Measurements from ENCODE around the gene SAPCD2.

The SAPCD2 gene

DNA sequence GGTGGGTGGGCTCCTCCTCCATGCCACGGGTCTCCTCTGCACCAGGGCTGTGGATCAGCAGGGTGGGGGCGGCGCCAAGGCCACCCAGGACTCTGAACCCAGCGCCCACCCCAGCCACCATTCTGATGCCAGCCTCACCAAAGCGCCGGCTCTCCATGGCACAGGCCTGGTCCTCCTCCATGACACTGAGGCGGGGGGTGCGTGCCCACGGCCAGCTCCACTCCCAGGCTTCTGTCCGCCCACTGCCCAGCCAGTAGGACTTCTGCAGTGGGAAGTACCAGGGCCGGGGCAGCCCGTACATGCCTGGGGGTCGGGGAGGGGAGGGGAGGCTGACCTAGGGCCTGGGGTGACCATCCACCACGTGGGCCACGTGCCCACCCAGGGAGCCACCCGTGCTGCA, 53.9 kb downstream of the SAPCD2 start:
- Histone ChIP-seq H3K36me3 (ENCODE audit: control insufficient read depth, insufficient read depth, low read length) (no peaks in the 10 kb centered on the region), H3K27me3 (ENCODE audit: control insufficient read depth, insufficient read depth, low read length) (no peaks in the 10 kb centered on the region), H3K9me3 (ENCODE audit: control insufficient read depth, low read length) (no peaks in the 10 kb centered on the region), H3K4me1 (ENCODE audit: control insufficient read depth, insufficient read depth, low read length) (peaks cover 1% of the 10 kb centered on the region), H3K9ac (ENCODE audit: low read length) (no peak overlapping the region), H3K4me3 (ENCODE audit: low read length) (no peak overlapping the region)

DNA sequence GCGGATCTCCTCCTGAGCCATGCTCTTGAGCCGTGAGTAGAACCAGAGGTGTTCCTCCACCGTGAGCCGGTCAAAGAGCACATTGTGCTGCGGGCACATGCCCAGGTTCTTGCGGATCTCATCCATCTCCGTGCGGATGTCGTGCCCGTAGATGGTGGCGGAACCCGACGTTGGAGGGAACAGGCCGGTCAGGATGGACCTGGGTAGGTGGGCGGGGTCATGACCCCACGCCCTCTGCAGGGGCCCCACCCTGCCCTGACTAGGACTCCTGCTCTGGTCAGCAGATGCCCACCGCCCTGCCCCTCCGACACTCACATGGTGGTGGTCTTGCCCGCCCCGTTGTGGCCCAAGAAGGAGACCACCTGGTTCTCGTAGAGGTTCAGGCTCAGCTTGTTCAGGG, 54.4 kb downstream of the SAPCD2 start:
- H3K36me3 ChIP-seq (ENCODE audit: control insufficient read depth, insufficient read depth, low read length) = no peaks in the 10 kb centered on the region
- H3K9ac ChIP-seq (ENCODE audit: low read length) = no peak overlapping the region

DNA sequence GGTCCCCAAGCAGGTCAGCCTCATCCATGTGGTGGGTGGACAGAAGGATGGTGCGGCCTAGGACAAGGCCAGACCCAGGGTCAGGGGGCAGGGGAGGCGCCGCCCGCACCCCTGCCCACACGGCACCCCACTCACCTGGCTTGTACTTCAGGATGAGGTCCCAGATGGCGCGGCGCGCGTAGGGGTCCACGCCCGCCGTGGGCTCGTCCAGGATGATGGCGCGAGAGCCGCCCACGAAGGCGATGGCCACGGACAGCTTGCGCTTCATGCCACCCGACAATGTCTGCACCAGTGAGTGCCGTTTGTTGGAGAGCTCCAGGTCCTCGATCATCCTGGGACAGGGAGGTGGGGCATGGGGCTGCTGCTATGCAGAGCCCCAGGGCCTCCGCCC, 54.8 kb downstream of the SAPCD2 start:
- no peaks in the 10 kb centered on the region for H3K27me3 ChIP-seq (ENCODE audit: control insufficient read depth, insufficient read depth, low read length)

More for the DNA sequence above, 54.4 kb downstream of the SAPCD2 start:
- no peak overlapping the region for H3K4me3 ChIP-seq (ENCODE audit: low read length)
- no peaks in the 10 kb centered on the region for H3K27me3 ChIP-seq (ENCODE audit: control insufficient read depth, insufficient read depth, low read length)
- H3K9me3 ChIP-seq (ENCODE audit: control insufficient read depth, low read length) = no peaks in the 10 kb centered on the region
- H3K4me1 ChIP-seq (ENCODE audit: control insufficient read depth, insufficient read depth, low read length) = no peaks in the 10 kb centered on the region

DNA sequence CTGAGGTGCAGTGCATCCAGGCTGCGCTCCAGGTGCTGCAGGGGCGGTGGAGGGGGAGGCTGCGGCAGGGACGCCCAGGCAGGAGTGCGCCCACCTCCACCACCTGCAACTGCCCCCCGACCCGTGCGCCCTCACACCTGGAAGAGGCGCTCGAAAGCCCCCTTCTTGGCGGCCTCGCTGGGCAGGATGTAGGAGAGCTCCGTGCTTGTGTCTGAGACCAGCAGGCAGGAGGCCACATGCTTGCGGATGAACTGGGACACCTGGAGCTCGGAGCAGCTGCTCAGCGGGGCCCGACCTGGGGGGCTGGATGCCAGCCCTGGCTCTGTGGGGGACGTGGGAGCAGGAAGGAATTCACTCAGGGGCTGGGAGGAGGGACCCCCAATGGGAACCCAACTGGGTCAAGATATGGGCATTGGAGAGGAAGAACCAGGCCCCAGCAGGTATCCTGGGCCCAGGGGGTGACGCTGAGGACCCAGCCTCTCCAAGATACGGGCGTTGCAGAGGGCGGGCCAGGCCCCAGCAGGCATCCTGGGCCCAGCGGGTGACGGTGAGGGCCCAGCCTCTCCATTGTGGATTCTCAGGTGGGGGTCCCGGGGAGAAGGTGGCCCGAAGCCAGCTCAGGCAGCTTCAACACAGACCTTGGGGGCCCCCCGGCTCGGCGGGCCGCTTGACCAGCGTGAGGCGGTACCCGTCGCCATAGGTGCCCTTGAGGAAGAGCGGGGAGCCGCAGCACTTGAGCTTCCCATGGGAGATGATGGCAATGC, 55.4 kb downstream of the SAPCD2 start:
- H3K36me3 ChIP-seq (ENCODE audit: control insufficient read depth, insufficient read depth, low read length) = no peaks in the 10 kb centered on the region

More for the DNA sequence above, 54.8 kb downstream of the SAPCD2 start:
- Histone ChIP-seq H3K9ac (ENCODE audit: low read length) (no peak overlapping the region), H3K9me3 (ENCODE audit: control insufficient read depth, low read length) (no peaks in the 10 kb centered on the region), H3K4me3 (ENCODE audit: low read length) (no peak overlapping the region), H3K36me3 (ENCODE audit: control insufficient read depth, insufficient read depth, low read length) (no peaks in the 10 kb centered on the region), H3K4me1 (ENCODE audit: control insufficient read depth, insufficient read depth, low read length) (no peaks in the 10 kb centered on the region)

DNA sequence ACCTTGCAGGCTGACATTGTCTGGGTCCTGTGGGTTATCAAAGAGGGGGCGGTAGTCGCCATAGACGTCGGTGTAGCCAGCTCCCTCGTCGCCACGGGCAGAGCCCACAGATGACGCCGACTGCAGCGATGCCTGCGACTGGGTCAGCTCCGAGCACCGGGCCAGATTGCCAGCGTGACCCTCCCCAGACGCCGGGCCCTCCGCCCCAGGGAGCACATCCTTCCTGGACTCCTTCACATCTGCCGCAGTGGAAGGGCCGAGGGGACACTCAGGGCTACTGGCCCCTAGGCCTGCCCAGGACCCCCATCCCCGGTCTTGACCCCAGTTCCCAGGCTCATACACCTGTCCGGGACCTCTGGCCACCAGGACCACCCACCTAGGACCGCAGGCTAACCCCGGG, 56.2 kb downstream of the SAPCD2 start:
- Histone ChIP-seq H3K27me3 (ENCODE audit: control insufficient read depth, insufficient read depth, low read length) (no peaks in the 10 kb centered on the region), H3K9ac (ENCODE audit: low read length) (no peak overlapping the region), H3K36me3 (ENCODE audit: control insufficient read depth, insufficient read depth, low read length) (no peaks in the 10 kb centered on the region), H3K9me3 (ENCODE audit: control insufficient read depth, low read length) (no peaks in the 10 kb centered on the region), H3K4me3 (ENCODE audit: low read length) (no peak overlapping the region), H3K4me1 (ENCODE audit: control insufficient read depth, insufficient read depth, low read length) (no peaks in the 10 kb centered on the region)

More for the DNA sequence above, 55.4 kb downstream of the SAPCD2 start:
- no peak overlapping the region for H3K9ac ChIP-seq (ENCODE audit: low read length)
- H3K27me3 ChIP-seq (ENCODE audit: control insufficient read depth, insufficient read depth, low read length) = no peaks in the 10 kb centered on the region
- H3K4me1 ChIP-seq (ENCODE audit: control insufficient read depth, insufficient read depth, low read length) = no peaks in the 10 kb centered on the region
- H3K4me3 ChIP-seq (ENCODE audit: low read length) = no peak overlapping the region
- H3K9me3 ChIP-seq (ENCODE audit: control insufficient read depth, low read length) = no peaks in the 10 kb centered on the region

DNA sequence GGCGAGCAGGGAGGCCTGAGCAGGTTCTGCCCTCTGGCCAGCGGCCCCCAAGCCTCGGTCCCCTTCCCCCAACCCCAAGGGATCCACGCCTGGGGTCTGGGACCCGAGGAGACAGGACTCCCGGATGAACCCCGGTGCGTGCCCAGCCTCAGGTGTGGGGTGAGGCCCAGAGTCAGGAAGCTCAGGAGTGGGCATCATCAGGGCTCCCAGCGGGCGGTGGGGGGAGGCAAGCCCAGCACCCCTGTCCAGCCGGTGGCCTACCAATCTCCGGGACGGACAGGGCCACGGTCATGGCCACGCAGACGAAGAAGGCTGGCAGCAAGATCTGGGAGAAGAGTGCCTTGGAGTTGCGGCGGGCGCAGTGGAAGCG, 56.8 kb downstream of the SAPCD2 start:
- no peak overlapping the region for H3K4me3 ChIP-seq (ENCODE audit: low read length)
- no peaks in the 10 kb centered on the region for H3K9me3 ChIP-seq (ENCODE audit: control insufficient read depth, low read length)
- H3K9ac ChIP-seq (ENCODE audit: low read length) = no peak overlapping the region
- no peaks in the 10 kb centered on the region for H3K36me3 ChIP-seq (ENCODE audit: control insufficient read depth, insufficient read depth, low read length)
- H3K4me1 ChIP-seq (ENCODE audit: control insufficient read depth, insufficient read depth, low read length) = no peaks in the 10 kb centered on the region
- H3K27me3 ChIP-seq (ENCODE audit: control insufficient read depth, insufficient read depth, low read length) = no peaks in the 10 kb centered on the region

DNA sequence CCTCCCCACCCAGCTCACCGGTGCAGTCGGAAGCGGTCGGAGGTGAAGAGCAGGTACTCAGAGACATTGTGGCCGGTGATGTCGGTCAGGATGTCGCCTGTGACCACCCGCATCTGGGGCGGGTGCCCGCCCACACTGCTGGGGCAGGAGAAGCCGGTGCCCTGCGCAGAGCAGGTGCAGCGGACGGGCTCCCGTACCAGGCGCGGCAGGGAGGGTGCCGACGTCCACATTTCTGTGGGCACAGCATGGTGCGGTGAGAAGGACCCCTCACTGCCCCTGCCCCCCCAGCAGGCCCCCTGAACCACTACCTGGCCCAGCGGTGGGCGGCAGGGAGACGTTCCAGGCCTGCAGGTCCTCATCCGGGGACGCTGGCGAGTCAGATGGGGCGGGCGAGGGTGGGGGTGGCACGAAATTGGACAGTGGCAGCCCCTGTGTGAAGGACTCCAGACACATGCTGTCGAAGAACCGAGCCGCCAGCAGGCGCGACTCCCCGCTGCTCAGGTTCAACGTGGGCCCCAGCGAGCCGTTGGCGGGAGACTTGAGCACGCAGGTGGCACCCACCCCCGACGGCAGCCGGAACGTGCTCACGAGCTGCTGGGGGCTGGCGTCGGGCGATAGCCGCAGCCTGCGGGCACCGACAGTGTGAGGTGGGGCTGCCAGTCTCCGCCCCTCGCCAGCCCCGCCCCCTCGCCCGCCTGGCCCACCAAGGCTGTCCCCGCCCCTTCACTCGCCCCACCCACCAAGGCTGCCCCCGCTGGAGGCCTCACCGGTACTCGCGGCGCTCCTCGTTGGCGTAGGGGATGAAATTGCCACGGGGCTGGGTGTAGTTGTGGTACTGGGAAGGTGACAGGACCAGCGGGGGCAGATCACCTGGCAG, 57.4 kb downstream of the SAPCD2 start:
- no peaks in the 10 kb centered on the region for H3K27me3 ChIP-seq (ENCODE audit: control insufficient read depth, insufficient read depth, low read length)
- H3K4me1 ChIP-seq (ENCODE audit: control insufficient read depth, insufficient read depth, low read length) = no peaks in the 10 kb centered on the region
- H3K4me3 ChIP-seq (ENCODE audit: low read length) = no peak overlapping the region
- H3K9ac ChIP-seq (ENCODE audit: low read length) = no peak overlapping the region
- H3K9me3 ChIP-seq (ENCODE audit: control insufficient read depth, low read length) = no peaks in the 10 kb centered on the region
- no peaks in the 10 kb centered on the region for H3K36me3 ChIP-seq (ENCODE audit: control insufficient read depth, insufficient read depth, low read length)
